GM18511 (cell line): Measurements from ENCODE around the gene SULT1A2.
"Not testable (repeated sequence)": the region's sequence is repeated elsewhere in the genome, so short reads cannot be mapped to it uniquely, and the experiment has no call there.

ENCODE experiments used
- ATAC-seq: cut with Tn5 transposase; IDR thresholded peaks from one replicate; pipeline ENCODE4 v1.9.1; 2021; ENCODE audit warnings: mild to moderate bottlenecking, moderate library complexity; ENCODE audit not compliant: unreplicated experiment

Gene SULT1A2

GRCh38 chr16:28609631-28610594 is 13.1 kb upstream of the SULT1A2 start, which contains the start of gene SULT1A1:
Gene SULT1A1, minus strand, starts transcription at chr16:28610044. Its CDS starts 1,189 bp downstream, at chr16:28608855.
- ATAC-seq, result no peak

- ATAC-seq, result not testable (repeated sequence)
These were observed 12.2 kb upstream of the SULT1A2 start for GRCh38 chr16:28608867-28609596.

GRCh38 chr16:28608496-28608808 is 11.6 kb upstream of the SULT1A2 start:
- not testable (repeated sequence) for ATAC-seq

- ATAC-seq, result not testable (repeated sequence)
These were observed 11.0 kb upstream of the SULT1A2 start for GRCh38 chr16:28607681-28608495.

GRCh38 chr16:28607116-28607623 is 10.3 kb upstream of the SULT1A2 start:
- no peak for ATAC-seq

- no peak for ATAC-seq
These were observed 9.7 kb upstream of the SULT1A2 start for GRCh38 chr16:28606291-28607115.

- ATAC-seq, result no peak
These were observed 7.3 kb upstream of the SULT1A2 start for GRCh38 chr16:28604186-28604565.

GRCh38 chr16:28603381-28604185 is 6.7 kb upstream of the SULT1A2 start:
- no peak for ATAC-seq

GRCh38 chr16:28602529-28602928 is 5.7 kb upstream of the SULT1A2 start:
- peak; percentile 39 for ATAC-seq

GRCh38 chr16:28602062-28602461 is 5.2 kb upstream of the SULT1A2 start:
- ATAC-seq, result not testable (repeated sequence)

- not testable (repeated sequence) for ATAC-seq
These were observed 4.7 kb upstream of the SULT1A2 start for GRCh38 chr16:28601589-28601988.

GRCh38 chr16:28600965-28601364 is 4.1 kb upstream of the SULT1A2 start:
- not testable (repeated sequence) for ATAC-seq

- ATAC-seq, result peak; percentile 75
These were observed 2.8 kb upstream of the SULT1A2 start for GRCh38 chr16:28599377-28600285.

GRCh38 chr16:28597692-28598261 is 927 bp upstream of the SULT1A2 start:
- ATAC-seq, result no peak

GRCh38 chr16:28596115-28596630 is 677 bp downstream of the SULT1A2 start:
- ATAC-seq, result no peak

- not testable (repeated sequence) for ATAC-seq
These were observed 1.4 kb downstream of the SULT1A2 start for GRCh38 chr16:28595451-28595850.

- no peak for ATAC-seq
These were observed 3.8 kb downstream of the SULT1A2 start for GRCh38 chr16:28592979-28593553.
